Measurements from ENCODE around the gene SNX17.
"Not testable (repeated sequence)": the region's sequence is repeated elsewhere in the genome, so short reads cannot be mapped to it uniquely, and the experiment has no call there.

Gene SNX17

DNA sequence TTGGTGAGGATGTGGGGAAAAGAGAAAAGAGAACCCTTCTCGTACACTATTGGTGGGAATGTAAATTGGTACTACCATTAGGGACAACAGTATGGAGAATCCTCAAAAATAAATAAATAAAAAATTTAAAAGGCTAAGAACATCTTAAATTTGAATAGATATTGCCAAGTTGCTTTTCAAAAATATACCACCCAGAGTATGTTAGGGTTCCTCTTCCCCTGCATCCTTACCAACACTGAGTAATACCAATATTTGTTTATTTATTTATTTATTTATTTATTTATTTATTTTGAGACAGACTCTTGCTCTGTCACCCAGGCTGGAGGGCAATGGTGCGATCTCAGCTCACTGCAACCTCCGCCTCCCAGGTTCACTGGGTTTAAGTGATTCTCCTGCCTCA is 52.5 kb downstream of the SNX17 start:
- no peaks in the 10 kb centered on the region for H4K20me1 ChIP-seq
- no peak overlapping the region for H3K9ac ChIP-seq
- H3K4me2 ChIP-seq: no peak overlapping the region
- H3K27me3 ChIP-seq: no peaks in the 10 kb centered on the region
- peaks cover 5 to 19% (median 14%) of the 10 kb centered on the region in 10 experiments; a peak in 16 of 20 replicates for H3K4me1 ChIP-seq
- no peaks in the 10 kb centered on the region for H3K9me3 ChIP-seq (replicated peaks in 1 of 11)
- no peak overlapping the region for H3K4me3 ChIP-seq
- H3K36me3 ChIP-seq: no peaks in the 10 kb centered on the region
- H3K27ac ChIP-seq: no peak overlapping the region
- TF ChIP-seq Cebpa-rat (IDR thresholded peaks at IDR 0.05): no peak

DNA sequence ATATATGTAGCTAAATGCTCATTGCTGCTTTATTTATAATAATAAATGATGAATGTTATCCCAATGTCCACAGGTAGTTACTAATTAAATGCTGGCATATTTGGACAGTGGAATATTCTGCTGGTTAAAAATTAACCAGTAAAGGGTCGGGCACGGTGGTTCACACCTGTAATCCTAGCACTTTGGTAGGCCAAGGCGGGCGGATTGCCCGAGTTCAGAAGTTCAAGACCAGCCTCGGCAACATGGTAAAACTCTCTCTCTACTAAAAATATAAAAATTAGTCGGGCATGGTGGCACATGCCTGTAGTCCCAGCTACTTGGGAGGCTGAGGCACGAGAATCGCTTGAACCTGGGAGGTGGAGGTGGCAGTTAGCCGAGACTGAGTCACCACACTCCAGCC is 54.6 kb downstream of the SNX17 start:
- H4K20me1 ChIP-seq: peaks cover 10 to 12% (median 11%) of the 10 kb centered on the region in 11 experiments
- not testable (repeated sequence) for H3K27me3 ChIP-seq; H3K4me3 ChIP-seq; H3K9me3 ChIP-seq (replicated peaks in 1 of 11); H3K36me3 ChIP-seq; H3K4me2 ChIP-seq; H3K27ac ChIP-seq; H3K9ac ChIP-seq
- H3K4me1 ChIP-seq: peaks cover 9 to 26% (median 21%) of the 10 kb centered on the region in 10 experiments

Data from BLaER1 treated with 17β-estradiol and CSF1 and Interleukin-3, amounts not matched to agents 10 nM and 100 nM (cell line).